ENCODE results near the gene RPLP1. TPM values are rescaled to one million over a fixed set of nuclear protein-coding genes. Genes with fewer than 3 reads are reported as not detected.
A peak's percentile ranks its signal among the peaks of the same experiment; 100 is the strongest.

Gene RPLP1
- polyA plus RNA-seq, 1 experiment = 722 TPM

DNA sequence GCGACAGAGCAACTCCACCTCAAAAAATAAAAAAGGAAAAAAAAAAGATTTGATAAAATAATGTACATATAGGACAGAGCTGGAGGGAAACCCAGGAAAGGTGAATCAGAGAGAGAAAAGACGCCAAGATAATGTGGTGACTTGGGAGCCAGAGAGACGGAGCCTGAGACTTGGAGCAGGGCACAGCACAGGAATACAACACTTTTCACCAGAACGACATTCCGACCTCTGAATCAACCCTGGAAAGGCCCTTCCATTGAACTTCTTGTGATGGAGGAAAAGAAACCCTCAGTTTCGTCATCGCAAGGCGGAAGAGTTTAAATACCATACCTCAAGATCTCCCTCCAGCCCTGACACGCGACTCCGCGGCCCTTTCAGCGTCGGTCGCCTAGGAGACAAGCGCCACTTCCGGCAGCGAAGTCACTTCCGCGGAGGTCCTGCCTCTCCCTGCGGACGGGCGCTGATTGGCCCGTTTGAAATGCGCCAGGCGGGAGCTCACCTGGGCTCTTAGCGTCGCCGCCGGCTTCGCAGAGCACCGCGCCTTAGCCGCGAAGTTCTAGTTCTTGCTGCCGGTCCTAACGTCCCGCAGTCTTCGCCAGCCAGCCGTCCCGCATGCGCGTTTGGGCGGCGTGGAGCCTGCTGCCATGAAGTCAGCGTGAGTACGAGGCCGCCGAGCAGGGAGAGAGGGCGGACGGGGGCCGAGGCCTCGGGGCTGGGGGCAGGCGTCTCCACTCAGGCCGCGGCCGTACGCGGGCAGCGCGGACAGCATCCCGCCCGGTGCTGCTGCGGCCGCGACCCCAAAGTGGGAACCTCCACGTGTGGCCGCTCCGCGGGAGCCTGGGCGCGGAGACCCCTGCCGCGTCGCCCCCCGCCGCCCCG lies 38.6 kb upstream of the RPLP1 start, which contains the start of gene KIF23:
KIF23 (plus strand) TSS at position 528 of the 879 bp plus-strand sequence; CDS start at position 645, 117 bp downstream.
- DNase-seq (ENCODE audit: low read depth, low spot score) = peak; percentile 82
- TF ChIP-seq, protein P1, sequence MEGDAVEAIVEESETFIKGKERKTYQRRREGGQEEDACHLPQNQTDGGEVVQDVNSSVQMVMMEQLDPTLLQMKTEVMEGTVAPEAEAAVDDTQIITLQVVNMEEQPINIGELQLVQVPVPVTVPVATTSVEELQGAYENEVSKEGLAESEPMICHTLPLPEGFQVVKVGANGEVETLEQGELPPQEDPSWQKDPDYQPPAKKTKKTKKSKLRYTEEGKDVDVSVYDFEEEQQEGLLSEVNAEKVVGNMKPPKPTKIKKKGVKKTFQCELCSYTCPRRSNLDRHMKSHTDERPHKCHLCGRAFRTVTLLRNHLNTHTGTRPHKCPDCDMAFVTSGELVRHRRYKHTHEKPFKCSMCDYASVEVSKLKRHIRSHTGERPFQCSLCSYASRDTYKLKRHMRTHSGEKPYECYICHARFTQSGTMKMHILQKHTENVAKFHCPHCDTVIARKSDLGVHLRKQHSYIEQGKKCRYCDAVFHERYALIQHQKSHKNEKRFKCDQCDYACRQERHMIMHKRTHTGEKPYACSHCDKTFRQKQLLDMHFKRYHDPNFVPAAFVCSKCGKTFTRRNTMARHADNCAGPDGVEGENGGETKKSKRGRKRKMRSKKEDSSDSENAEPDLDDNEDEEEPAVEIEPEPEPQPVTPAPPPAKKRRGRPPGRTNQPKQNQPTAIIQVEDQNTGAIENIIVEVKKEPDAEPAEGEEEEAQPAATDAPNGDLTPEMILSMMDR (IDR thresholded peaks at IDR 0.05; ENCODE audit: low read depth, low read length) = no peak
- peak within 1 kb of the TSS; percentile 92 for H3K4me3 ChIP-seq (ENCODE audit: low read depth, low read length)
- no peaks in the 10 kb centered on the region for H3K27me3 ChIP-seq (ENCODE audit: control insufficient read depth, insufficient read depth, low read length)
- no peaks in the 10 kb centered on the region; the same call in 1 of the 2 replicates for H3K9me3 ChIP-seq (ENCODE audit: control insufficient read depth, insufficient read depth, low read length)
- ChIA-PET CTCF (interaction anchor here (1.0 to 2.7 kb wide), 2 partner anchors 20 to 49 kb away, joined by 3 to 13 read pairs; no protein-coding TSS in a partner anchor), POLR2A (interaction anchor here (0.5 to 2.2 kb wide), 10 partner anchors 10 to 741 kb away, joined by 3 to 33 read pairs (median 4); partner anchors contain the start of genes GLCE and RPLP1)
- peak within 1 kb of the TSS; percentile 96 for H3K27ac ChIP-seq (ENCODE audit: low read depth, low read length)

DNA sequence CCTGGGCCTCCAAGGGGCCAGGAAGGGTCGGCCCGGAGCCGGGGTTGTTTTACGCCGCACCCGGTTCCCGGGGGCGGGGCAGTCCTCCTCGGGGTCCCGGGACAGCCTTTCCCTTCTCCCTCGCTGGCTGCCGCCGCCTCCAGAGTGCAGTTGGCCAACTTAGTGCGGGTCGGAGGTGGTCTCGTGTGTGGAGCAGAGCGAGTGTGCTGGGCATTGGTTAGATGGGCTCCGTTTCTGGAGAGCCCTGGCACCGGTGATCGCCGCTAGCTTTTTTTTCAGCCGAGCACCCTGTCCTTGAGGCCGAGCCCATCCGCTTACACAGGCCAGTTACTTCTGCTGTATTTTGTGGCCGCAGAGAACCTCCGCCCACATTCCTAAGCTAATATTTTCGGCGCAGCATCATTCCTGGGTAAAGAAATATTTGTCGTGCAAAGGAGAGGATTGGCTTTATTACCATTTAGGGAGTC lies 37.9 kb upstream of the RPLP1 start:
- peak overlapping the region; percentile 92 for H3K4me3 ChIP-seq (ENCODE audit: low read depth, low read length)
- peak; percentile 86 for DNase-seq (ENCODE audit: low read depth, low spot score)
- no peaks in the 10 kb centered on the region; the same call in 1 of the 2 replicates for H3K9me3 ChIP-seq (ENCODE audit: control insufficient read depth, insufficient read depth, low read length)
- H3K27ac ChIP-seq (ENCODE audit: low read depth, low read length) = peak overlapping the region; percentile 96
- ChIA-PET POLR2A (interaction anchor here (0.5 to 2.2 kb wide), 10 partner anchors 9 to 740 kb away, joined by 3 to 33 read pairs (median 4); partner anchors contain the start of genes GLCE and RPLP1), CTCF (interaction anchor here (2.7 kb wide), 1 partner anchor 48 kb away, joined by 13 read pairs; no protein-coding TSS in a partner anchor)
- no peaks in the 10 kb centered on the region for H3K27me3 ChIP-seq (ENCODE audit: control insufficient read depth, insufficient read depth, low read length)
- TF ChIP-seq, protein P1 (IDR thresholded peaks at IDR 0.05; ENCODE audit: low read depth, low read length) = no peak

DNA sequence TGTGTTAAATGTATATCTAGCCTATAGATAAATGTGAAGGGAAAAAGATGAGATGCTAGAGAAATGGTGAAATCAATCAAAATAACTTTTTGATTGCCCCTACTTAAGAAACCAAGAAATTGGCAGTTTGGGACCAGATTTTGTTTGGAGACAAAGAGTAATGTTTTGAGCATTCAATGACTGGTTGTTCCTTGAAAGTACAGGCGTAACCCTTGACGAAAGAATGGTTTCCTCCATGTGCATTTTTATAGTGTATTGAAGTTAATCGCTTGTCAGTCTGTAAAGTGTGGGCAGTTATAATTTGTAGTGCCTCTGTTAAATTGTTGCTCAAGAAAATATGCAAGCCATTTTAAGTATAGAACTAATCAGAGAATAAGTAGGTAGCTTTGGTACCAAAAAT lies 37.2 kb upstream of the RPLP1 start:
- Histone ChIP-seq H3K4me3 (ENCODE audit: low read depth, low read length) (peak overlapping the region; percentile 92), H3K9me3 (ENCODE audit: control insufficient read depth, insufficient read depth, low read length) (no peaks in the 10 kb centered on the region; the same call in 1 of the 2 replicates), H3K27ac (ENCODE audit: low read depth, low read length) (peak overlapping the region; percentile 25), H3K27me3 (ENCODE audit: control insufficient read depth, insufficient read depth, low read length) (no peaks in the 10 kb centered on the region)
- ChIA-PET POLR2A (interaction anchor here (1.0 to 2.2 kb wide), 6 partner anchors 12 to 739 kb away, joined by 3 to 33 read pairs (median 4); partner anchors contain the start of gene RPLP1), CTCF (interaction anchor here (0.9 to 2.7 kb wide), 2 partner anchors 30 to 47 kb away, joined by 4 to 13 read pairs; no protein-coding TSS in a partner anchor)
- no peak for DNase-seq (ENCODE audit: low read depth, low spot score)
- TF ChIP-seq, protein P1 (IDR thresholded peaks at IDR 0.05; ENCODE audit: low read depth, low read length) = no peak

DNA sequence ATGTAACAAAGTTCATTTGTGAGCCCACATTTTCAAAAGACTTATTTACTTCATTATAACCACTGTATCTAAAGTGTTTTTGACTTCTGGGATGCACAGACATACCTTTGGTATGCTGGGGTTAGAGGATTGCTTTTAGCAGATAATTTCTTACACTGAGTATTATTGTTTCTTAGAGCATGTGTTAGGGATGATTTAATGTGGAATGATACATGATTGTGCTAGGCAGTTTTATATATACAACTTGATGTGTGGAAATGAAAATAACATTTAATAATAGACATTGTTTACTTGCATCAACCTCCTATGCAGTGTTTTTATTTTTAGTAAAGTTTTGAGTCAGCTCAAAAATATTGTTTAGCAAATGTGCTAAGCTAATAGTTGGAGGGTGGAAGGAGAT lies 35.0 kb upstream of the RPLP1 start:
- no peak for DNase-seq (ENCODE audit: low read depth, low spot score)

More for the DNA sequence above, 35.0 kb upstream of the RPLP1 start:
- no peak overlapping the region for H3K4me3 ChIP-seq (ENCODE audit: low read depth, low read length)
- H3K27me3 ChIP-seq (ENCODE audit: control insufficient read depth, insufficient read depth, low read length) = no peaks in the 10 kb centered on the region
- no peaks in the 10 kb centered on the region; the same call in 1 of the 2 replicates for H3K9me3 ChIP-seq (ENCODE audit: control insufficient read depth, insufficient read depth, low read length)
- ChIA-PET CTCF (no interaction called here), POLR2A (interaction anchor here (0.7 to 1.3 kb wide), 3 partner anchors 14 to 257 kb away, joined by 3 to 9 read pairs (median 3); partner anchors contain the start of genes GLCE and RPLP1)
- TF ChIP-seq, protein P1 (IDR thresholded peaks at IDR 0.05; ENCODE audit: low read depth, low read length) = no peak
- H3K27ac ChIP-seq (ENCODE audit: low read depth, low read length) = no peak overlapping the region
